HFF-Myc (cell line): ENCODE data around the gene ICAM5.
A peak's percentile ranks its signal among the peaks of the same experiment; 100 is the strongest.

ENCODE experiments used
- DNase-seq: peaks from one replicate; pipeline ENCODE4 v3.0.0-alpha.2; 2011; ENCODE audit warnings: low read depth; ENCODE audit errors: extremely low read depth
- H3K4me3 ChIP-seq: replicated peaks from 2 replicates; pipeline ENCODE4 v1.5.1; 2011; ENCODE audit warnings: low read depth, mild to moderate bottlenecking, control low read depth, low read length
- TF ChIP-seq, protein P1 (sequence below): IDR thresholded peaks from 2 replicates; pipeline ENCODE4 v1.5.1; 2012; ENCODE audit warnings: mild to moderate bottlenecking, low read depth, low read length, control low read depth; ENCODE audit errors: missing control alignments

ICAM5 gene

DNA sequence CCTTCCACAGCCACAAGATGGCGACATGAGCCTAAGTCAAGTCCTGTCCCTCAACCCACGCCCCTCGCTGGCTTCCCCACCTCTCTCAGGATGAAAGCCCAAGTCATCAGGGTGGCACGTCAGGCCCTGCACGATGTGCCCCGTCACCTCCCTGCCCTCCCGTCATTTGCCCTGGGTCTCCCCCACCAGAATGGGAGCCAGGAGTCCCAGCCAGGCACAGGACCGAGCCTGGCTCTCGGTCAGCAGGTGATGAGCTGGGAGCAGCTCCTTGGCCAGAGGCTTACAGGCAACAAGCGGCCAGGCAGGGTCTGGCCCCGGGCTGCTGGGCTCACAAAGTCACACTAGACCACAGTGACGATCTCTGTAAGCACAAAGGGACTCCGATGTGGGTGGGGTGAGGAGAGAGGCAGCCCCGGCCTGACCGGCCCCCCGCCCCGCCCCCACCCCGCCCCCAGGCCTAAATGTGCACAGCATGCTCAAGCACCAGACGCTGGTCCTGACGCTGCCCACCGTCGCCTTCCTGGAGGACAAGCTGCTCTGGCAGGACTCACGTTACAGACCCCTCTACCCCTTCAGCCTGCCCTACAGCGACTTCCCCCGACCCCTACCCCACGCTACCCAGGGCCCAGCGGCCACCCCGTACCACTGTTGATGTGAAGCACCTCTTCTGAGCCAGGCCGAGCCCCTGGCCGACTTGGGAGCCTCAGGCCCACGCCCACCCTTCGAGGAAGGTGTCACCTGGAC is 30.4 kb upstream of the ICAM5 start:
- DNase-seq, result peak; percentile 70
- no peak overlapping the region for H3K4me3 ChIP-seq
- TF ChIP-seq, protein P1, sequence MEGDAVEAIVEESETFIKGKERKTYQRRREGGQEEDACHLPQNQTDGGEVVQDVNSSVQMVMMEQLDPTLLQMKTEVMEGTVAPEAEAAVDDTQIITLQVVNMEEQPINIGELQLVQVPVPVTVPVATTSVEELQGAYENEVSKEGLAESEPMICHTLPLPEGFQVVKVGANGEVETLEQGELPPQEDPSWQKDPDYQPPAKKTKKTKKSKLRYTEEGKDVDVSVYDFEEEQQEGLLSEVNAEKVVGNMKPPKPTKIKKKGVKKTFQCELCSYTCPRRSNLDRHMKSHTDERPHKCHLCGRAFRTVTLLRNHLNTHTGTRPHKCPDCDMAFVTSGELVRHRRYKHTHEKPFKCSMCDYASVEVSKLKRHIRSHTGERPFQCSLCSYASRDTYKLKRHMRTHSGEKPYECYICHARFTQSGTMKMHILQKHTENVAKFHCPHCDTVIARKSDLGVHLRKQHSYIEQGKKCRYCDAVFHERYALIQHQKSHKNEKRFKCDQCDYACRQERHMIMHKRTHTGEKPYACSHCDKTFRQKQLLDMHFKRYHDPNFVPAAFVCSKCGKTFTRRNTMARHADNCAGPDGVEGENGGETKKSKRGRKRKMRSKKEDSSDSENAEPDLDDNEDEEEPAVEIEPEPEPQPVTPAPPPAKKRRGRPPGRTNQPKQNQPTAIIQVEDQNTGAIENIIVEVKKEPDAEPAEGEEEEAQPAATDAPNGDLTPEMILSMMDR, result peak; percentile 74

DNA sequence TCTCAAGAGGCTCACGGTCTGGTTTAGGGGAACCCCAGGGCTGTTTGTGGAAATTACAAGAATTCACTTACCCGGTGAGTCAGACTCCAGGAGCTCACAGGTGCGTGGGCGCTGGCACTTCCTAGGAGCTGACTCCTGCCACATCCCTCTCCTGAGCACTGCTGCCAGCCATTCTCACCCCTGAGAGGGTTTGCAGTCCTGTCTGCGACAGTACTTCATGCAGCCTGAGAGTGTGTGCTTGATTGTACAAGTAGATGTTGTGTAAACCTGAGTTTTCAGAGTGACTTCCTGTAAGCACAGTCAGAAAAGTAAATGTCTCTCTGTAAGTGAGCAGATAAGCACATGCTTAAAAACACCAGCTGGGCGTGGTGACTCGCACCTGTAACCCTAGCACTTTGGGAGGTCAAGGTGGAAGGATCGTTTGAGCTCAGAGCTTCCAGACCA is 29.6 kb upstream of the ICAM5 start:
- TF ChIP-seq, protein P1, result no peak
- DNase-seq, result no peak
- H3K4me3 ChIP-seq, result no peak overlapping the region

DNA sequence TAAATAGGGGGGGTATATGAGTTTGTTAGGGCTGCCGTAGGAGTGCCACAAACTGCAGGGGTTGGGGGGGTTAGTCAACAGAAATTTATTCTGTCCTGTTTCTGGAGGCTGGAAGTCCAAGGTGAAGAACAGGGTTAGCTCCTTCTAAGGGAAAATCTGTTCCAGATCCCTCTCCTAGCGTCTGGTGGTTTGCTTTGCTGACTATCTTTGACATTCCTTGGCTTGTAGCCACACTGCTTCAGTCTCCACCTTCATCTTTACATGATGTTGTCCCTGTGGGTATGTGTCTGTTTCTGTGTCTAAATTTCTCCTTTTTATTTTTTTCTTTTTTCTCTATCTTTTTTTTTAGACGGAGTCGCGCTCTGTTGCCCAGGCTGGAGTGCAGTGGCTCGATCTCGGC is 27.0 kb upstream of the ICAM5 start:
- DNase-seq, result no peak
- TF ChIP-seq, protein P1, result no peak
- H3K4me3 ChIP-seq, result no peak overlapping the region

DNA sequence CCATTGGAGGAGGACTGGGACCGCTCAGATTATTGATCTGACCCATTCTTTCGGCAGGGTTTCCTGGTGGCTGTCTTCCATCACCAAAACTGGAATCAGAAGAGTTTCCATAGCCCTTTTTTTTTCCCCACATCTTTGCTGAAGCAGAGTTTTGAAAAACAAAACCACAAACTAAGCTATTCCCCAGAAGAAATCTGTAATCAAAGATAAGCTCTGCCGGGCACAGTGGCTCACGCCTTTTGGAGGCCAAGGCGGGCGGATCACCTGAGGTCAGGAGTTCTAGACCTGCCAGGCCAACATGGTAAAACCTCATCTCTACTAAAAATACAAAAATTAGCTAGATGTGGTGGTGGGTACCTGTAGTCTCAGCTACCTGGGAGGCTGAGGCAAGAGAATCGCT is 23.0 kb upstream of the ICAM5 start:
- TF ChIP-seq, protein P1, result no peak
- DNase-seq, result no peak
- no peak overlapping the region for H3K4me3 ChIP-seq

DNA sequence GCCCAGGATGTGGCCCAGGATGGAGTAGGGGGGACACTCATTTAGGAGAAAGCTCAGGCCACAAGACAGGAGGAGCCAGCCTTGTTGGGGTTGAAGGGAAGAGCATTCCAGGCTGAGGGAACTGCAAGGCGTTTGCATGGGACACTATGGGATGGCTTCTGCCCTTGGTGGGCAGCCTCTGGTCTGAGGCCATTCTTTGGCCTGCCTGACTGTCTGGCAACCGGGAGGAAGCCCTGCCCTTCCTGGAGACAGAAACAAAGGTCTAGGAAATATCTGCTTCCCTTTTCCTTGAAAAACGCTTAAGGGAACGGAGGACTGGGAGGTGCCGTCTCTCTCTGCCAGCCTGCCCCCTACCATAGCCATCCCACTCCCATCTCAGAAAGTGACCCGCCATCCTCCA is 21.7 kb upstream of the ICAM5 start:
- no peak for DNase-seq
- TF ChIP-seq, protein P1, result no peak
- H3K4me3 ChIP-seq, result no peak overlapping the region

DNA sequence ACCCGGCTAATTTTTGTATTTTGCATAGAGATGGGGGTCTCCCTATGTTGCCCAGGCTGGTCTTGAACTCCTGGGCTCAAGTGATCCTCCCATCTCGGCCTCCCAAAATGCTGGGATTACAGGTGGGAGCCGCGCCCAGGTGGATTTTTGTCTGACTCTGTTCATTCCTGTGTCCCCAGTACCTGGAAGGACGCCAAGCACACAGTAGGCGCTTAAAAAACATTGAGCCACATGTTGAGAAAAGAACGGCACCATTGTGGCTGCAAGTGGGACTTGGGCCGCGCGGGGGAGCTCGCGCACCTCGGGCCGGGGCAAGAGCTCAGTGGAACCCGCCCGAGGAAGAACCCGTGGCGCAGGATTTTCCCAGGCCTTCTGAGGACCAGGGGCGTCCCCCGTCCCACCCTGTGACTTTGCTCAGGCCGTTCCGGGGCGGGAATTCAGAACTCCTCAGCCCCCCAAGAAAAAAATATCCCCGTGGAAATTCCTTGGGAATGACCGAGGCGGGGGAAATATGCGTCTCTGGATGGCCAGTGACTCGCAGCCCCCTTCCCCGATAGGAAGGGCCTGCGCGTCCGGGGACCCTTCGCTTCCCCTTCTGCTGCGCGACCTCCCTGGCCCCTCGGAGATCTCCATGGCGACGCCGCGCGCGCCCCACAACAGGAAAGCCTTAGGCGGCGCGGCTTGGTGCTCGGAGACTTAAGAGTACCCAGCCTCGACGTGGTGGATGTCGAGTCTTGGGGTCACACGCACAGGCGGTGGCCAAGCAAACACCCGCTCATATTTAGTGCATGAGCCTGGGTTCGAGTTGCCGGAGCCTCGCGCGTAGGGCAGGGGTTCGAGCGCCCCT is 20.2 kb upstream of the ICAM5 start:
- no peak for DNase-seq
- TF ChIP-seq, protein P1, result peak; percentile 87

More for the DNA sequence above, 20.2 kb upstream of the ICAM5 start:
- H3K4me3 ChIP-seq, result no peak overlapping the region
